ENCODE measurements around the gene PFDN6. TPM values are rescaled to one million over a fixed set of nuclear protein-coding genes. Genes with fewer than 3 reads are reported as not detected.

PFDN6 gene
- total RNA-seq = 10 to 100 TPM; 45.5 to 56.2 TPM
- 123 TPM for polyA plus RNA-seq (ENCODE audit: insufficient read depth, low read depth, low replicate concordance)
- long read RNA-seq, donor 1, transcript PFDN6-201 (4 exons, 740 nt) = major isoform, 5 of 25 reads
- long read RNA-seq, donor 1, partial matches to known transcripts = 13 of 25 reads
- long read RNA-seq, donor 1, other reads (novel, unspliced or antisense) = 0 of 25 reads
- long read RNA-seq, donor 2, partial matches to known transcripts = 0 of 8 reads
- long read RNA-seq, donor 2, other reads (novel, unspliced or antisense) = 0 of 8 reads

DNA sequence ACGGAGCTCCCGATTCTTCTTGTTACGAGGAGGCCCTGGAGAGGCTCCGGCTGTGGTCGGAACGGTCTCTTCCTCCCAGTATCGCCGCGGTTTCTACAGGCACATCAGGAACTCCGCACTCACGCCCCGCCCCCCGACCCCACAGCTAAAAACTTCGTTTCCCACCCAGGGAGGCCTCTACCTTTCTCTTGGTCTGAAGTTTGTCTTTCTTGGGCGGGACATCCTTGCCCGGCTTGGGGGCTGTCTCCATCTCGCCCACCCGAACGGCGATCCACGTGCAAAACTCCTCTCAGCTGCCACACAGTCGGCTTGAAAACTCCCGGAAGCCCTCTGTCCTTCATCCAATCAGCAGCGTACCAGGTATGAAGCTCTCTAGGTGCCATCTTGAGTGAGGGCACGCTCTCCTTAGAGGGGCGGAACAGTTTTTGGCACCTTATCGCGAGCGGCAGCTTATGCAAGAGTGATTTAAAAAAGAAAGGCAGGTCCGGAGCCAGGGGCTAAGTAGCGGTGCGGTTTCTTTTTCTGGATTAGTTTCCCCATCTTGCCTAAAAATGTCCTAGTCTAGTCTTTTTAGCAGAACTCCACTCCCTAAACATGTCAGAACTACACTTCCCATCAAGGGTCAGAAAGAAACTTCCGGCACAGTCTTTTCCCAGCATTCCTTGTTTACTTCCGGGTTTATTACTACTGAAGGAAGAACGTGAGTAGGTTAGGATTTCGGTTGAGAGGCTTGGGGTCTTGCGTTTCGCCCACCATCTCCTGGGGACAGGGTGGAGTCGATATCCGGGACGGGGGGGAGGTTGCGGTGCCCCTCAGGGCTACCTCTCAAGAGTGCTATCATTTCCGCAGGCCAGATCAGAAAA, at the start of gene PFDN6, which contains the start of gene WDR46:
Gene PFDN6, plus strand, starts transcription at position 681 of the 863 bp plus-strand sequence. CDS start 256 bp downstream, outside the sequence.
Gene WDR46, minus strand, starts transcription at position 319 of the 863 bp plus-strand sequence. Its CDS starts 69 bp downstream, at position 250.
- H3K9me3 ChIP-seq = no peaks in the 10 kb centered on the region
- H3K4me1 ChIP-seq = peaks cover 12% of the 10 kb centered on the region
- peak; percentile 95 for DNase-seq
- peak within 1 kb of the TSS; percentile 77 to 88 for H3K27ac ChIP-seq
- intact Hi-C loops (cut with DNase I; ENCODE audit: low total_unique reads) = loop anchor here (2.0 kb wide), 1 partner anchor 16 kb away; the partner anchor contains the start of gene RPS18
- WGBS, 2 donors = 0 to 1% methylated on average over 40 to 43 of the region's 43 CpGs
- peak within 1 kb of the TSS; percentile 75 to 79 for H3K4me3 ChIP-seq
- TF ChIP-seq POLR2A (IDR thresholded peaks at IDR 0.05) = no peak
- TF ChIP-seq, protein P1, sequence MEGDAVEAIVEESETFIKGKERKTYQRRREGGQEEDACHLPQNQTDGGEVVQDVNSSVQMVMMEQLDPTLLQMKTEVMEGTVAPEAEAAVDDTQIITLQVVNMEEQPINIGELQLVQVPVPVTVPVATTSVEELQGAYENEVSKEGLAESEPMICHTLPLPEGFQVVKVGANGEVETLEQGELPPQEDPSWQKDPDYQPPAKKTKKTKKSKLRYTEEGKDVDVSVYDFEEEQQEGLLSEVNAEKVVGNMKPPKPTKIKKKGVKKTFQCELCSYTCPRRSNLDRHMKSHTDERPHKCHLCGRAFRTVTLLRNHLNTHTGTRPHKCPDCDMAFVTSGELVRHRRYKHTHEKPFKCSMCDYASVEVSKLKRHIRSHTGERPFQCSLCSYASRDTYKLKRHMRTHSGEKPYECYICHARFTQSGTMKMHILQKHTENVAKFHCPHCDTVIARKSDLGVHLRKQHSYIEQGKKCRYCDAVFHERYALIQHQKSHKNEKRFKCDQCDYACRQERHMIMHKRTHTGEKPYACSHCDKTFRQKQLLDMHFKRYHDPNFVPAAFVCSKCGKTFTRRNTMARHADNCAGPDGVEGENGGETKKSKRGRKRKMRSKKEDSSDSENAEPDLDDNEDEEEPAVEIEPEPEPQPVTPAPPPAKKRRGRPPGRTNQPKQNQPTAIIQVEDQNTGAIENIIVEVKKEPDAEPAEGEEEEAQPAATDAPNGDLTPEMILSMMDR (IDR thresholded peaks at IDR 0.05) = no peak
- H3K36me3 ChIP-seq (ENCODE audit: low read depth, missing control alignments) = no peaks in the 10 kb centered on the region
- no peaks in the 10 kb centered on the region for H3K27me3 ChIP-seq

GRCh38 chr6:33241968-33242367, 47.4 kb upstream of the PFDN6 start:
- 63 to 70% methylated on average over 3 of the region's 3 CpGs for WGBS, 2 donors
- intact Hi-C loops (cut with DNase I; ENCODE audit: low total_unique reads) = no loop called here

GRCh38 chr6:33243476-33243875, 45.9 kb upstream of the PFDN6 start:
- DNase-seq = no peak
- intact Hi-C loops (cut with DNase I; ENCODE audit: low total_unique reads) = no loop called here
- Histone ChIP-seq H3K9me3 (no peaks in the 10 kb centered on the region), H3K4me3 (no peak overlapping the region), H3K27me3 (no peaks in the 10 kb centered on the region), H3K4me1 (peaks cover 6% of the 10 kb centered on the region), H3K36me3 (ENCODE audit: low read depth, missing control alignments) (no peaks in the 10 kb centered on the region), H3K27ac (no peak overlapping the region)
- TF ChIP-seq, protein P1 (IDR thresholded peaks at IDR 0.05) = no peak
- TF ChIP-seq POLR2A (IDR thresholded peaks at IDR 0.05) = no peak
- 31 to 53% methylated on average over 1 of the region's 1 CpG for WGBS, 2 donors

More at GRCh38 chr6:33241968-33242367, 47.4 kb upstream of the PFDN6 start:
- no peak overlapping the region for H3K27ac ChIP-seq
- H3K36me3 ChIP-seq (ENCODE audit: low read depth, missing control alignments) = no peaks in the 10 kb centered on the region
- no peaks in the 10 kb centered on the region for H3K9me3 ChIP-seq
- DNase-seq = no peak
- TF ChIP-seq, protein P1 (IDR thresholded peaks at IDR 0.05) = no peak
- TF ChIP-seq POLR2A (IDR thresholded peaks at IDR 0.05) = no peak
- H3K4me3 ChIP-seq = no peak overlapping the region
- H3K27me3 ChIP-seq = no peaks in the 10 kb centered on the region
- no peaks in the 10 kb centered on the region for H3K4me1 ChIP-seq

DNA sequence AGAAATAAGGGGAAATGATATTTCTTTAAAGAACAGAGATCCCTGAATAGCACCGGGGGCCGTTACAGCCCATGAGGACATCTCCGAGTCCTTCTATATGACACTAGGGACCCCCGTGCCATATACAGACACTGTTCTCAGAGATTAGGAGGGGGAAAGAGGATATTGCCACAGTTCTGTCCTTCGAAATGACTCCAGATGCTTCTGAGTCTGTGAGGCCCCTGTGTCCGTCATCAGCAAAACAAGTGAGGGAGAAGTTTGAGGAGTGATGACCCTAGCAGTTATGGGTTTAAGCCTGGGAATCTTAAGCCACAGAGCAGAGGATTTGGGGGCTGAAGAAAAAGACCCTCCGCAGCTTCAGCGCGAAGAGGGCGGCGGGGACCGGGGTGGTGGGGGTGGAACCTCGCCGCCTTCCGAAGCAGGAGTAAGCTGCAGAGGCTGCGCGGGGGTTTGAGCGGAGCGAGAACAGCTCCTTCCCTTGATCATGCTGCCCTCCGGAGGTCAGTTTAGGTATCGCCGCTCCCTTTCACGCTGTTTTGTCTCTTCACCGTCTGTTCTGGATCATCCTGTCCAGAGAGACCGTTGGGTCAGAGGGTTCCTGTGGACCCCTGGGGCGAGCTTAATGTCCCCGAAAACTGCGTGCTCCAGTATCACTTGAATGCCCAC, 41.3 kb upstream of the PFDN6 start:
- Histone ChIP-seq H3K36me3 (ENCODE audit: low read depth, missing control alignments) (no peaks in the 10 kb centered on the region), H3K27me3 (no peaks in the 10 kb centered on the region), H3K4me3 (peak overlapping the region; percentile 68 to 72), H3K9me3 (no peaks in the 10 kb centered on the region), H3K4me1 (peaks cover 21% of the 10 kb centered on the region), H3K27ac (peak overlapping the region; percentile 94 to 98)
- 1% methylated on average over 24 to 28 of the region's 28 CpGs for WGBS, 2 donors
- intact Hi-C loops (cut with DNase I; ENCODE audit: low total_unique reads) = loop anchor here (2.0 kb wide), 1 partner anchor 85 kb away; no protein-coding TSS in a partner anchor
- TF ChIP-seq, protein P1 (IDR thresholded peaks at IDR 0.05) = peak; percentile 85 to 96 (median 93)
- TF ChIP-seq POLR2A (IDR thresholded peaks at IDR 0.05) = no peak
- DNase-seq = peak; percentile 95

Measured in testis (tissue), 5 donors.